Brain microvascular endothelial cell (primary cell): ENCODE measurements around the gene CASTOR2.
"Not testable (repeated sequence)": the region's sequence is repeated elsewhere in the genome, so short reads cannot be mapped to it uniquely, and the experiment has no call there.

Experiments used
- DNase-seq: peaks from one replicate; pipeline ENCODE4 v3.0.0-alpha.2; 2020
- H3K27ac ChIP-seq: fragments of 250-450 bp; sonication (Bioruptor Pico); 2 replicates; pipeline ENCODE4 v1.5.1; 2020; ENCODE audit warnings: mild to moderate bottlenecking, moderate library complexity
- H3K27me3 ChIP-seq: fragments of 250-450 bp; sonication (Bioruptor Pico); replicated peaks from 2 replicates; pipeline ENCODE4 v1.5.1; 2020; ENCODE audit warnings: mild to moderate bottlenecking
- H3K36me3 ChIP-seq: fragments of 250-450 bp; sonication (Bioruptor Pico); replicated peaks from 2 replicates; pipeline ENCODE4 v1.5.1; 2020; ENCODE audit warnings: mild to moderate bottlenecking
- H3K4me3 ChIP-seq: 2 replicates; pipeline ENCODE4 v1.5.1; 2011; ENCODE audit warnings: low read depth, mild to moderate bottlenecking, control low read depth, low read length, moderate library complexity
- in situ Hi-C: cut with HindIII; loops from 2 replicates; pipeline ENCODE4 v1.10.0; 2017; ENCODE audit warnings: low sequenced_read_pairs, low pct_ligation_motif_present
- TF ChIP-seq, protein P1 (sequence below): IDR thresholded peaks from 2 replicates; pipeline ENCODE4 v1.5.1; 2011; ENCODE audit warnings: low read depth, mild to moderate bottlenecking, moderate library complexity, low read length, control low read depth, inconsistent platforms; ENCODE audit errors: missing control alignments

The CASTOR2 gene

DNA sequence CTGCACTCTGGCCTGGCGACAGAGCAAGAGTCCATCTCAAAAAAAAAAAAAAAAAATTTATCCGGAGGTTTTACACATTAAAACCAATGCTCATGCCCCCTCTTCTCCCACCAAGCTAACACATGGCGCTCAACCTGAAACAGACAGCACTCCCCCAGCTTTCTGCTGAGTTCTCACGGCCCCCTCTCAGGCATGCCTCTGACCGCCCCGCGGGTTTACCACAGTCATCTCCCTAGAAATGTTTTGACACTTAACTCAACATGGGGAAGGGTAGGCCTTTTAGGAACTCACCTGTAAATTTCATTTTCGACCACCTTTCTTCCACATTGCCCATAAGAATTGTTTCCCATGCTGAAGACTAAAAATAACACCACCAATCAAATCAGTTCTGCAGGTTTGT lies 99.8 kb downstream of the CASTOR2 start:
- peaks cover 74% of the 10 kb centered on the region for H3K36me3 ChIP-seq
- no peak overlapping the region for H3K4me3 ChIP-seq
- DNase-seq, result no peak
- no peak overlapping the region for H3K27ac ChIP-seq
- in situ Hi-C loops, result no loop called here
- TF ChIP-seq, protein P1, sequence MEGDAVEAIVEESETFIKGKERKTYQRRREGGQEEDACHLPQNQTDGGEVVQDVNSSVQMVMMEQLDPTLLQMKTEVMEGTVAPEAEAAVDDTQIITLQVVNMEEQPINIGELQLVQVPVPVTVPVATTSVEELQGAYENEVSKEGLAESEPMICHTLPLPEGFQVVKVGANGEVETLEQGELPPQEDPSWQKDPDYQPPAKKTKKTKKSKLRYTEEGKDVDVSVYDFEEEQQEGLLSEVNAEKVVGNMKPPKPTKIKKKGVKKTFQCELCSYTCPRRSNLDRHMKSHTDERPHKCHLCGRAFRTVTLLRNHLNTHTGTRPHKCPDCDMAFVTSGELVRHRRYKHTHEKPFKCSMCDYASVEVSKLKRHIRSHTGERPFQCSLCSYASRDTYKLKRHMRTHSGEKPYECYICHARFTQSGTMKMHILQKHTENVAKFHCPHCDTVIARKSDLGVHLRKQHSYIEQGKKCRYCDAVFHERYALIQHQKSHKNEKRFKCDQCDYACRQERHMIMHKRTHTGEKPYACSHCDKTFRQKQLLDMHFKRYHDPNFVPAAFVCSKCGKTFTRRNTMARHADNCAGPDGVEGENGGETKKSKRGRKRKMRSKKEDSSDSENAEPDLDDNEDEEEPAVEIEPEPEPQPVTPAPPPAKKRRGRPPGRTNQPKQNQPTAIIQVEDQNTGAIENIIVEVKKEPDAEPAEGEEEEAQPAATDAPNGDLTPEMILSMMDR, result no peak
- no peaks in the 10 kb centered on the region for H3K27me3 ChIP-seq

DNA sequence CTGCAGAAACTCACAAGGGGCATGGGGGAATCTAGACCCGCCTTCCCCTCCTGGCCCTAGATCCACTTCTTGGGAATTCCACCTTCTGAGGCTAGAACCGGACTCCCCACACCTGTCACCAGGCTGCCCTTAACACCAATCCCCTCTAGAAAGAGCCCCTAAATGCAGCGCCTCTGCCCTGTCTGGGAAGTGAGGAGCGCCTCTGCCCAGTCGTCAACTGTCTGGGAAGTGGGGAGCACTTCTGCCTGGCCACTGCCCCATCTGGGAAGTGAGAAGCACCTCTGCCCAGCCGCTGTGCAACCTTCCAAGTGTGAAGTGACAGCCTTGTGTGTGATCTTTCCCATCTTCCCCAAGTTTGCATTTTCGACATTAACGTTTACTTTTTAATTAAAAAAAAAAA lies 100.3 kb downstream of the CASTOR2 start:
- TF ChIP-seq, protein P1, result no peak
- no peak for DNase-seq
- Histone ChIP-seq H3K36me3 (peaks cover 79% of the 10 kb centered on the region), H3K27ac (no peak overlapping the region), H3K4me3 (no peak overlapping the region), H3K27me3 (no peaks in the 10 kb centered on the region)
- in situ Hi-C loops, result no loop called here

DNA sequence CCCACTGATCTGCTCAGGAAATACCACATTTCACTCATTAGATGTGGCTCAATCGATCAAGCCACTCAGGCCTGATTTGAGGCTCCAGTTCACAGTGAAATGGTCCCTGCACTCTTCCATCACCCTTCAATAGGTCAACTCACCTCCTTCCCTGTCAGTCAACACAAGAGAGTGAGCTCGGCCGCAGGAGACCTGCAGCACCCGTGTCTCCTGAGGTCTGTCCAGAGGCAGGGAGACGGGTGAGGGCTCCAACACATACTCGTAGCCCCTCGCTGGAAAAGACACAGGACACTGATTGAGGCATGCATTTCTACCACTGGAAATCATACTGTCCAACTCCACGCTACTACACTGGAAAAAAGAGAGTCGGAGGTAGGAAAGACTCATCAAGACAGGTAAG lies 102.0 kb downstream of the CASTOR2 start:
- H3K27ac ChIP-seq, result no peak overlapping the region
- in situ Hi-C loops, result no loop called here
- DNase-seq, result no peak
- no peaks in the 10 kb centered on the region for H3K27me3 ChIP-seq
- TF ChIP-seq, protein P1, result no peak
- H3K36me3 ChIP-seq, result peaks cover 67% of the 10 kb centered on the region
- no peak overlapping the region for H3K4me3 ChIP-seq

DNA sequence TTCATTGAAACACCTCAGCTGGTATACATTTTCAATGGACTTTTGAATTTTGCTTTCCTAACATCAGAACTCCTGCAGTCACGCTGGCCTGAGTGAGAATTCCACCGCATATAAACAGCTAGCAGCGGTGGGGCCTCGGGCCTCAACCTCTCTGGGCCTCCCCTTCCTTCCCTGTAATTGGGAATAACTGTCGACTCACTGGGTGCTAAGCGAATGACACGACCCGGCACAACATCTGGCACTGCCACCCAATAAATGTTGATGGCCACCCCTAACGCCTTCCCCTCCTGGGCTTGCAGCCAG lies 108.4 kb downstream of the CASTOR2 start:
- no peak for DNase-seq
- peak overlapping the region; percentile 65 for H3K4me3 ChIP-seq
- in situ Hi-C loops, result no loop called here
- peaks cover 18% of the 10 kb centered on the region for H3K36me3 ChIP-seq
- TF ChIP-seq, protein P1, result no peak
- no peaks in the 10 kb centered on the region for H3K27me3 ChIP-seq
- peak overlapping the region; percentile 90 for H3K27ac ChIP-seq

DNA sequence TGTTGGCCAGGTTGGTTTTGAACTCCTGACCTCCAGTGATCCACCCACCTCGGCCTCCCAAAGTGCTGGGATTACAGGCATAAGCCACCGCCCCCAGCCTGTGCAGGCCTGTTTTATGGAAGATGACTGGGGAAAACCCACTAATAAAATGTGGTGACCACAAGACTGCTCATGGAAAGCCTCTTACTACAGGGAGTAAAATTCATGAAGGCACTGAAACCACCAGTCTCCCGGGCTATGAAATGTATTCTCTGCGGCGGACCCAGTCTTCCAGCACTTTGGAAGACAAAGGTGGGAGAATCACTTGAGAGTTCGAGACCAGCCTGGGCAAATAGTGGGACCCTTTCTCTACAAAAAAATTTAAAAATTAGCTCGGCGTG lies 109.7 kb downstream of the CASTOR2 start:
- H3K27ac ChIP-seq, H3K27me3 ChIP-seq, DNase-seq, H3K4me3 ChIP-seq, in situ Hi-C loops: not testable (repeated sequence)
- peaks cover 11% of the 10 kb centered on the region for H3K36me3 ChIP-seq
